ENCODE results near the gene B3GNT3.

DNA sequence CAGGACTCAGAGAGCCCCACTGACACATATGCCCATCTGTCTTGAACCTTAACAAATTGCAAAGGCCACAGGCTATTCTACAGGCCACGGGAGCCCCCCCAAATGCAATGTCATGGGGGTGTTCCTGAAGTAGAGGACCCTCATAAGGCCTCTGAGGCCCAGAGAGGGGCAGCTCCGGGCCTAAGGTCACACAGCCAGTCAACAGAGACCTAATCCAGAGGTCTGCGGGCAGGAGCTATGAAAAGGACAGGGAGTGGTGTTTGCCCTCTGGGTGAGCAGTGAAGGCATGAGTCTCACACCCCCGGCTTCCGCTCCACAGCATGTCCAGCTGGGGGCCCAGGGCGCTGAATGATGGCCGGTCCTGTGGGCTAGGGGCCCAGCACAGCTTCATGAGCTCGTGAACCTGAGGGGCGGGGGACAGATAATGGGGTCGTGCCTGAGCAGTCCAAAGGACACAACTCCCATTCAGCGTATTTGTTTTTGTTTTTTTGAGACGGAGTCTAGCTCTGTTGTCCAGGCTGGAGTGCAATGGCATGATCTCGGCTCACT lies 31.6 kb downstream of the B3GNT3 start:
- no peak for TF ChIP-seq POLR2A (IDR thresholded peaks at IDR 0.05)
- TF ChIP-seq, protein P1, sequence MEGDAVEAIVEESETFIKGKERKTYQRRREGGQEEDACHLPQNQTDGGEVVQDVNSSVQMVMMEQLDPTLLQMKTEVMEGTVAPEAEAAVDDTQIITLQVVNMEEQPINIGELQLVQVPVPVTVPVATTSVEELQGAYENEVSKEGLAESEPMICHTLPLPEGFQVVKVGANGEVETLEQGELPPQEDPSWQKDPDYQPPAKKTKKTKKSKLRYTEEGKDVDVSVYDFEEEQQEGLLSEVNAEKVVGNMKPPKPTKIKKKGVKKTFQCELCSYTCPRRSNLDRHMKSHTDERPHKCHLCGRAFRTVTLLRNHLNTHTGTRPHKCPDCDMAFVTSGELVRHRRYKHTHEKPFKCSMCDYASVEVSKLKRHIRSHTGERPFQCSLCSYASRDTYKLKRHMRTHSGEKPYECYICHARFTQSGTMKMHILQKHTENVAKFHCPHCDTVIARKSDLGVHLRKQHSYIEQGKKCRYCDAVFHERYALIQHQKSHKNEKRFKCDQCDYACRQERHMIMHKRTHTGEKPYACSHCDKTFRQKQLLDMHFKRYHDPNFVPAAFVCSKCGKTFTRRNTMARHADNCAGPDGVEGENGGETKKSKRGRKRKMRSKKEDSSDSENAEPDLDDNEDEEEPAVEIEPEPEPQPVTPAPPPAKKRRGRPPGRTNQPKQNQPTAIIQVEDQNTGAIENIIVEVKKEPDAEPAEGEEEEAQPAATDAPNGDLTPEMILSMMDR (IDR thresholded peaks at IDR 0.05) = no peak
